Activated B cell treated with CpG ODN at 0.5 μM for 24 hours (primary cell): ENCODE measurements around the gene CAMSAP3. TPM values are rescaled to one million over a fixed set of nuclear protein-coding genes. Genes with fewer than 3 reads are reported as not detected.

Experiments
- ATAC-seq: fragments of 200-7000 bp; cut with Tn5 transposase; one replicate; pipeline ENCODE4 v1.10.0; 2021; ENCODE audit warnings: low read depth, mild to moderate bottlenecking, moderate library complexity
- CTCF ChIA-PET: fragments of 350-600 bp; sonication (Branson Sonifier 250); formaldehyde crosslinking; loops from one replicate; lab custom pipeline; 2021; ENCODE audit warnings: antibody characterized with exemption; lab: Charles Lee
- POLR2A ChIA-PET: fragments of 350-600 bp; sonication (Branson Sonifier 250); formaldehyde crosslinking; loops from one replicate; lab custom pipeline; 2021; ENCODE audit warnings: antibody characterized with exemption; lab: Charles Lee
- DNase-seq: peaks from one replicate; pipeline ENCODE4 v3.0.0; 2022
- H3K27ac Mint-ChIP-seq: one replicate; pipeline ENCODE4 v1.8.0; 2020; ENCODE audit warnings: mixed read lengths
- H3K27me3 Mint-ChIP-seq: one replicate; pipeline ENCODE4 v1.8.0; 2021; ENCODE audit warnings: mixed read lengths
- H3K36me3 Mint-ChIP-seq: one replicate; pipeline ENCODE4 v1.8.0; 2021; ENCODE audit warnings: low read depth, mixed read lengths
- H3K4me1 Mint-ChIP-seq: one replicate; pipeline ENCODE4 v1.8.0; 2021; ENCODE audit warnings: mixed read lengths
- H3K4me3 Mint-ChIP-seq: one replicate; pipeline ENCODE4 v1.8.0; 2020; ENCODE audit warnings: mild to moderate bottlenecking, mixed read lengths
- H3K9me3 Mint-ChIP-seq: one replicate; pipeline ENCODE4 v1.8.0; 2020; ENCODE audit warnings: mixed read lengths
- intact Hi-C: fragments of 100-400 bp; cut with micrococcal nuclease; formaldehyde crosslinking; loops from one replicate; pipeline ENCODE4 v1.15.1; 2024
- total RNA-seq: library from RNA; stranded (reverse); gene quantifications from 2 replicates; pipeline ENCODE4 v1.2.3, GENCODE V29; 2022
- TF ChIP-seq, protein P1 (sequence below): fragments of 200-600 bp; IDR thresholded peaks from one replicate; pipeline ENCODE4 v1.8.0; 2022; ENCODE audit warnings: antibody characterized with exemption, mild to moderate bottlenecking

Gene CAMSAP3, protein sequence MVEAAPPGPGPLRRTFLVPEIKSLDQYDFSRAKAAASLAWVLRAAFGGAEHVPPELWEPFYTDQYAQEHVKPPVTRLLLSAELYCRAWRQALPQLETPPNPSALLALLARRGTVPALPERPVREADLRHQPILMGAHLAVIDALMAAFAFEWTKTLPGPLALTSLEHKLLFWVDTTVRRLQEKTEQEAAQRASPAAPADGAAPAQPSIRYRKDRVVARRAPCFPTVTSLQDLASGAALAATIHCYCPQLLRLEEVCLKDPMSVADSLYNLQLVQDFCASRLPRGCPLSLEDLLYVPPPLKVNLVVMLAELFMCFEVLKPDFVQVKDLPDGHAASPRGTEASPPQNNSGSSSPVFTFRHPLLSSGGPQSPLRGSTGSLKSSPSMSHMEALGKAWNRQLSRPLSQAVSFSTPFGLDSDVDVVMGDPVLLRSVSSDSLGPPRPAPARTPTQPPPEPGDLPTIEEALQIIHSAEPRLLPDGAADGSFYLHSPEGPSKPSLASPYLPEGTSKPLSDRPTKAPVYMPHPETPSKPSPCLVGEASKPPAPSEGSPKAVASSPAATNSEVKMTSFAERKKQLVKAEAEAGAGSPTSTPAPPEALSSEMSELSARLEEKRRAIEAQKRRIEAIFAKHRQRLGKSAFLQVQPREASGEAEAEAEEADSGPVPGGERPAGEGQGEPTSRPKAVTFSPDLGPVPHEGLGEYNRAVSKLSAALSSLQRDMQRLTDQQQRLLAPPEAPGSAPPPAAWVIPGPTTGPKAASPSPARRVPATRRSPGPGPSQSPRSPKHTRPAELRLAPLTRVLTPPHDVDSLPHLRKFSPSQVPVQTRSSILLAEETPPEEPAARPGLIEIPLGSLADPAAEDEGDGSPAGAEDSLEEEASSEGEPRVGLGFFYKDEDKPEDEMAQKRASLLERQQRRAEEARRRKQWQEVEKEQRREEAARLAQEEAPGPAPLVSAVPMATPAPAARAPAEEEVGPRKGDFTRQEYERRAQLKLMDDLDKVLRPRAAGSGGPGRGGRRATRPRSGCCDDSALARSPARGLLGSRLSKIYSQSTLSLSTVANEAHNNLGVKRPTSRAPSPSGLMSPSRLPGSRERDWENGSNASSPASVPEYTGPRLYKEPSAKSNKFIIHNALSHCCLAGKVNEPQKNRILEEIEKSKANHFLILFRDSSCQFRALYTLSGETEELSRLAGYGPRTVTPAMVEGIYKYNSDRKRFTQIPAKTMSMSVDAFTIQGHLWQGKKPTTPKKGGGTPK
- total RNA-seq: 0.64 and 0.80 TPM in 2 replicates

DNA sequence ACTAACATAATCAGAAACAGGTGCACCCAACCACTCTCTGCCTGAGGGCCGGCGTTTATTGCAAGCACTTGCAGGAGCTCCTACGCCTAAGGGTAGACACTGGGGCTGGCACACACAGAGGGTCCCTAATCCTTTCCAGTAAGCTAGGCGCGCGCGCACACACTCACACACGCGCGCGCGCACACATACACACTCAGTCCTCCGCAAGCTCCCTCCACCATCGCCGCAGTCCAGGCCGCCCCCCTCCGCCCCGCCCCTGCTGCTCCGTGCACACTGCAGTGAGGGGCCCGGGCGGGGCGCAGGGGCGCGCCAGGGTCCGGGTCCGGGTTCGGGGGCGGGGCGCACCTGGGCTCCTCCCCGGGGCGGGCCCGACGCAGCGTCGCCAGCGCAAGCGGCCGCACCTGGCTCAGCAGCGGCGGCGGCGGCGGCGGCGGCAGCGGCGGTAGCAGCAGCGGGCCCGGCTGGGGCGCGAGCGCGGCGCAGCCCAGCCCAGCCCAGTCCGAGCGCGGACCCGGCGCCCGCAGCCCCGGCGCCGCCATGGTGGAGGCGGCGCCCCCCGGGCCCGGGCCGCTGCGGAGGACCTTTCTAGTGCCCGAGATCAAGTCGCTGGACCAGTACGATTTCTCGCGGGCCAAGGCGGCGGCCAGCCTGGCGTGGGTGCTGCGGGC, at the start of gene CAMSAP3:
Gene CAMSAP3, plus strand, starts transcription at position 398 of the 668 bp plus-strand sequence. Its CDS starts 140 bp downstream, at position 538.
- H3K27ac Mint-ChIP-seq: no peak within 1 kb of the TSS

DNA sequence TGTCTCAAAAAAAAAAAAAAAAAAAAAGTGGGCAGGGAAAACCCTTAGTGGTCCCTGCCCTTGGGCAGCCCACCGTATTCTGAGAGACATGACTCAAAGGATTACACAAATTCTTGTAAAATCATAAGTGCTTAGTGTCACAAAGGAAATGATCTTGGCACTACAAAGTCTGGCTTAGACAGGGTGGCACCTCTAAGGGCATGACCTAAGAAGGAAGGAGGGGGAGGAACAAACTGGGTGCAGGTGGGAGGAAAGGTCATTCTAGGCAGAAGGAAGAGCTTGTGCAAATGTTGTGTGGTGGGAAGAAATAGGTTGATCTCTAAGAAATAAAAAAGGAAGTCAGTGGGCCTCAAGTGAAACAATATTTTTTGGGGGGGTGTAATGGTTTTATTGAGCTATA, 49.8 kb upstream of the CAMSAP3 start:
- Mint-ChIP-seq H3K4me1 (peaks cover 22% of the 10 kb centered on the region), H3K27ac (no peak overlapping the region), H3K27me3 (no peaks in the 10 kb centered on the region), H3K36me3 (peaks cover 44% of the 10 kb centered on the region), H3K4me3 (no peak overlapping the region), H3K9me3 (no peaks in the 10 kb centered on the region)
- DNase-seq (no peak), ATAC-seq (no peak)
- CTCF ChIA-PET: no interaction called here
- intact Hi-C loops: no loop called here
- POLR2A ChIA-PET: interaction anchor here (0.6 kb wide), 1 partner anchor 1219 kb away, joined by 3 read pairs; no protein-coding TSS in a partner anchor
- TF ChIP-seq, protein P1, sequence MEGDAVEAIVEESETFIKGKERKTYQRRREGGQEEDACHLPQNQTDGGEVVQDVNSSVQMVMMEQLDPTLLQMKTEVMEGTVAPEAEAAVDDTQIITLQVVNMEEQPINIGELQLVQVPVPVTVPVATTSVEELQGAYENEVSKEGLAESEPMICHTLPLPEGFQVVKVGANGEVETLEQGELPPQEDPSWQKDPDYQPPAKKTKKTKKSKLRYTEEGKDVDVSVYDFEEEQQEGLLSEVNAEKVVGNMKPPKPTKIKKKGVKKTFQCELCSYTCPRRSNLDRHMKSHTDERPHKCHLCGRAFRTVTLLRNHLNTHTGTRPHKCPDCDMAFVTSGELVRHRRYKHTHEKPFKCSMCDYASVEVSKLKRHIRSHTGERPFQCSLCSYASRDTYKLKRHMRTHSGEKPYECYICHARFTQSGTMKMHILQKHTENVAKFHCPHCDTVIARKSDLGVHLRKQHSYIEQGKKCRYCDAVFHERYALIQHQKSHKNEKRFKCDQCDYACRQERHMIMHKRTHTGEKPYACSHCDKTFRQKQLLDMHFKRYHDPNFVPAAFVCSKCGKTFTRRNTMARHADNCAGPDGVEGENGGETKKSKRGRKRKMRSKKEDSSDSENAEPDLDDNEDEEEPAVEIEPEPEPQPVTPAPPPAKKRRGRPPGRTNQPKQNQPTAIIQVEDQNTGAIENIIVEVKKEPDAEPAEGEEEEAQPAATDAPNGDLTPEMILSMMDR: no peak

More for the DNA sequence above, at the start of gene CAMSAP3:
- Mint-ChIP-seq H3K4me3 (peak within 1 kb of the TSS; percentile 77), H3K36me3 (no peaks in the 10 kb centered on the region), H3K4me1 (peaks cover 10% of the 10 kb centered on the region), H3K27me3 (peaks cover 38% of the 10 kb centered on the region), H3K9me3 (no peaks in the 10 kb centered on the region)
- DNase-seq: peak; percentile 50
- ChIA-PET CTCF (no interaction called here), POLR2A (interaction anchor here (0.5 kb wide), 1 partner anchor 726 kb away, joined by 3 read pairs; the partner anchor contains the start of genes NDUFA7 and RPS28)
- TF ChIP-seq, protein P1: no peak
- peak; percentile 94 for ATAC-seq
- intact Hi-C loops: no loop called here

DNA sequence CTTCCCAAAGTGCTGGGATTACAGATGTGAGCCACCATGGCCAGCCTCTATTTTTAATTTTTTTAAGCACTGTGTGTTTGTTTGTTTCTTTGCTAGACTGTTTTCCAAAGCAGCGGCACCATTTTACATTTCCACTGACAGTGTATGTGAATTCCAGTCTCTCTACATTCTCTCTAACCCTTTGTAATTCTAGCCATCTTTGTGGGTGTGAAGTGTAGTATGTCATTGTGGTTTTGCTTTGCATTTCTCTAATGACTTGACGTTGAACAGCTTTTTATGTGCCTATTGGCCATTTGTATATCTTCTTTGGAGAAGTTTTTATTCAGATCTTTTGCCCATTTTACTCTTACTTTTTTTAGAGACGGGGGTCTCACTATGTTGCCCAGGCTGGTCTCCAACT, 48.5 kb upstream of the CAMSAP3 start:
- no peaks in the 10 kb centered on the region for H3K9me3 Mint-ChIP-seq
- H3K36me3 Mint-ChIP-seq: peaks cover 42% of the 10 kb centered on the region
- CTCF ChIA-PET: no interaction called here
- no peak for ATAC-seq
- POLR2A ChIA-PET: no interaction called here
- intact Hi-C loops: no loop called here
- TF ChIP-seq, protein P1: no peak
- H3K27me3 Mint-ChIP-seq: no peaks in the 10 kb centered on the region
- H3K4me1 Mint-ChIP-seq: peaks cover 25% of the 10 kb centered on the region
- no peak for DNase-seq
- no peak overlapping the region for H3K27ac Mint-ChIP-seq
- H3K4me3 Mint-ChIP-seq: no peak overlapping the region

DNA sequence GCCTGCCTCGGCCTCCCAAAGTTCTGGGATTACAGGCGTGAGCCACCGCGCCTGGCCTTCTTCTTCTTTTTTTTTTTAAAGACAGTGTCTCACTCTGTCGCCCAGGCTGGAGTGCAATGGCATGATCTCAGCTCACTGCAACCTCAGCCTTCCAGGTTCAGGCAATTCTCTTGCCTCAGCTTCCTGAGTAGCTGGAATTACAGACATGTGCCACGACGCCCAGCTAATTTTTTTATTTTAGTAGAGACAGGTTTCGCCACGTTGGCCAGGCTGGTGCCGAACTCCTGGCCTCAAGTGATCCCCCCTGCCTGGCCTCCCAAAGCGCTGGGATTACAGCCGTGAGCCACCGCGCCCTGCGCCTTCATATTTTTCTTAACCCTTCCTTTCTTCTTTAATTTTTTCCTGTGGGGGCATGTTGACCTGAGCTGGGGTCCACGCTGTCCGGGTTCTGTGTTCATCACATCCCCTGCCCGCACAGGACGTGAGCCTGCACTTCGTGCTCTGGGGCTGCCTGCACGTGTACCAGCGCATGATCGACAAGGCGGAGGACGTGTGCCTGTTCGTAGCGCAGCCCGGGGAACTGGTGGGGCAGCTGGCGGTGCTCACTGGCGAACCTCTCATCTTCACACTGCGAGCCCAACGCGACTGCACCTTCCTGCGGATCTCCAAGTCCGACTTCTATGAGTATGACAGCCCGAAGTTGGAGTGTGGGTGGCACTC, 46.1 kb upstream of the CAMSAP3 start:
- TF ChIP-seq, protein P1: no peak
- H3K27me3 Mint-ChIP-seq: no peaks in the 10 kb centered on the region
- DNase-seq (no peak), ATAC-seq (no peak)
- ChIA-PET CTCF (no interaction called here), POLR2A (no interaction called here)
- H3K4me3 Mint-ChIP-seq: no peak overlapping the region
- intact Hi-C loops: no loop called here
- peaks cover 41% of the 10 kb centered on the region for H3K36me3 Mint-ChIP-seq
- H3K27ac Mint-ChIP-seq: no peak overlapping the region
- H3K9me3 Mint-ChIP-seq: no peaks in the 10 kb centered on the region
- peaks cover 17% of the 10 kb centered on the region for H3K4me1 Mint-ChIP-seq
